HG03097 (cell line): Measurements from ENCODE around the gene ZNF331.

Experiments used
- ATAC-seq: cut with Tn5 transposase; IDR thresholded peaks from one replicate; pipeline ENCODE4 v1.9.1; 2021; ENCODE audit not compliant: unreplicated experiment, low FRiP score

ZNF331 gene

DNA sequence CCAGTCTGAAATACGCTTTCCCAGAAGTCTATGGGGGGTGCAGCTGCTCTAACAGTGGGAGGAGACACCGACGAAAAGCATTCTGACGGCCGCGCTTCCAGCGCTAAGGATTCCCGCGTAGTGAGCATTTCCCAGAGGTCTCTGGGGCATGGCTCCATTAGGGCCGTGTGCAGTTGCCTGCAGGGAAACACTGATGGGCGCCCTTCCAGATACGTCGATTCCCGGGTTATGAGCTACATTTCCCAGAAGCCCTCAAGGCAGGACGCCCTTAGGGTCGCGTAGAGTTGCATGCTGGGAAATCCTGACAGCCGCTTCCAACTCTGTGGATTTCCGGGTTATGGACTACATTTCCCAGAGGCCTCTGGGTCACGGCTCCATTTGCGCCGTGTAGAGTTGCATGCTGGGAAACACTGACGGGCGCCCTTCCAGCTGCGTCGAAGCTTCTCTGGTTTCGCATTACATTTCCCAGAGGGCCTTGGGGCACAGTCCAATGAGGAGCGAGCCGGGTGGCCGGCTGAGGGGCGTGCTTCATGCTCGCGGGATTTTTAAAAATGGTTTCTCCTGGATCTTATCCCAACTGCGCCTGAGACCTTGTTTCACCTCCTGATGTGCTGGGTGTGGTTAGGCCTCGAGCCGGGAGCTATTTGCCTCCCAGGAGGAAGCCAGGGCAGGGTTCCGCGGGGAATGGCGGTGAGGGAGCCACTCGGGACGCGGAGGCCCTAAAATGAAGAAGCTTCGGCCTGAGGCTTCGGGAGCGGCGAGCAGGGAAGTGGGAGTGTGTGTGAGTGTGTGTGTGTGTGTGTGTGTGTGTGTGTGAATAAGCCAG, 17.2 kb upstream of the ZNF331 start:
- ATAC-seq: peak; percentile 99

DNA sequence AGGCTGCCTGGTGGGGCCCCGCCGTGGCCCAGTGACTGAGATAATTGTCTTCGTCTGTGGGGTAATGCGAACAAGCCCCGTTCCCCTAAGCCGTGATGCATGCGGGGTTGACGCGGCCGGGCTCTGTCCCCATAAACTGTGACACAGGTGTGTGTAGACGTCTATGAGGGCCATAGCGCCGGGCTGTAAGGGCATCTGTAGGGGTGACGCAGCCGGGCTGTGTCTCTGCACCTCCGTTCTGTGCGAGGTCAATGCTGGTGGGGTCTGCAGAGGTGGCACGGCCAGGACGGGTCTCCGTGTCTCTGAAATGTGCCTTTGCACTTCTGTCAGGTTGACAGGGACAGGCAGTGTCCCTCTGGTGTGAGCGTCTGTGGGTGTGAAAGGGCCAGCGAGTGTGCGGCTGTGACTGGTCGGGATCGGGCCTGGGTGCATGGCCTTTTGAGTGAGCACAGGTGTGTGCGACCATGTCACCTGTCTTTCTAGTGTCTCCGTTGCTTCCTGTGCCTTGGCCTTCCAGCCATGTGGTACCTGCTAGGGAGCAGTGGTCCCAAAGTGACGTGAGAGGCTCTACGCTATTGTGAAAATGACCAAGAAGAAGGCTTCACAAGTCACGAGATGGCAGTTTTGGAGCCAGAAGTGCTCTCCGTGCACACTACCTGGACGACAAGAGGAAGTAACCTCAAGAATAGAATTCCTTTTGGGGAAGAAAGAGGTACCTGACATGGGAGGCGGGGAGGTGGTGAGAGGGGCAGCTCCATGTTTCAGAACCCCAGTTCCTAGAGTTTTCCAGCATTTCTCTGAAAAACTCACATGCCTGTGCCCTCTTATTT, 16.4 kb upstream of the ZNF331 start:
- ATAC-seq: no peak

DNA sequence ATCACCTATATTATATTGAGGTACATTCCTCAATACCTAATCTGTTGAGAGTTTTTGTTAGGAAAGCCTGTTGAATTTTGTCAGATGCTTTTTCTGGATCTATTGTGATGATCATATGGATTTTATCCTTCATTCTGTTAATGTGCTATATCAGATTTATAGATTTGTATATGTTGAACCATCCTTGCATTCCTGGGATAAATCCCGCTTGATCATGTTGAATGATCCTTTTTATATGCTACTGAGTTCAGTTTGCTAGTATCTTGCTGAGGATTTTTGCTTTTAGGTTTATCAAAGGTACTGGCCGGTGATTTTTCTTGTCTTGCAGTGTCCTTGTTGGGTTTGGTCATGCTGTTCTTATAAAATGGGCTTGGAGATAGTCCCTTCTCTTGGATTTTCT, 12.0 kb upstream of the ZNF331 start:
- no peak for ATAC-seq

DNA sequence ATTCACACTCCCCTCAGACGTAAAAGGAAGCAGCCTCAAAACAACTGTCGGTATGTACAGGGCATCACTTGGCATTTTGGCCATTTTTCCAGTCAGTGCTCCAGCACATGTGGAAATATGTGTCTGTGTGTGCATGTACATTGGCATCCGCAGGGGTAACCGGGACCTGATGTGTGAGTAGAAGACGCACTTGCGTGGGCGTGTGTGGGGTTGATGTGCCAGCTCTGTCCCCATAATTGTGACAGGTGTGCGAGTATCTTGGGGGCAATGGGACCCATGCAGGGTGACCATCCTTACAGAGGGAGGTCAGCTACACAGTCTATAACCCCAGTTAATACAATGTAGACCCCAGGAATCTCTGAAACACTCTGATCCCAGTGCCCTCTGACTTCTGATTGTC, 7.3 kb upstream of the ZNF331 start:
- ATAC-seq: no peak

DNA sequence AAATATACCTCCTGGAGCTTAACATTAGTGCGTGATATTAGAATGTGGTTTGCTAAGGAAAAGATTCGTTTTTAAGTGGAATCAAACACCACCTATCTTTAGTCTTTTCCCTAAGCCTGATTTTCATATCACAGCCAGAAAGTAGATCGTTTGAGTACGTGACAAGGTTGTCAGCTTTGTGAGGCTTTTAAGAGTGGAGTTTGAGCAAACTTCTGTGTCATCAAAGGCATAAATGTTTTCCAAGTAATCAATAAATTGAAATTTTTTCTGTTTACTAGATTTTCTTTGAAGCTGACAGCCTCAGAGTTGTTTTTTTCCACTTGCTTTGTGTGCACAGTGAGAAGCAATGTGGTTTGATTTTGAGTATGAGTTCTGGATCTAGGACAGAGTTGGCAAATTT, 6.5 kb upstream of the ZNF331 start:
- no peak for ATAC-seq

DNA sequence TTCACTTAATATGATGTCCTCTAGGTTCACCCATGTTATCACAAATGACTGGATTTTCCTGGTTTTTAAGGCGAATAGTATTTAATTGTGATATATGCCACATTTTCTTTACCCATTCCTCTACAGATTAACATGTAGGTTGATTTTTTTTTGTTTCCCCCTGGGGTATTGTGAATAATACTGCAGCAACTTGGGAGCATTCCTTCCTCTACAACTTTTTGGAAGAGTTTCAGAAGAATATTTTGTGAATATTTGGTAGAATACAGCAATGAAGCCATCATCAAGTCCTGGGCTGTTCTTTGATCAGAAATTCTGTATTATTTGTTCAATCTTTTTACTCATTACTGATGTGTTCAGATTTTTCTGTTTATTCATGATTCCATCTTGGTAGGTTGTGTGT, 5.6 kb upstream of the ZNF331 start:
- no peak for ATAC-seq

DNA sequence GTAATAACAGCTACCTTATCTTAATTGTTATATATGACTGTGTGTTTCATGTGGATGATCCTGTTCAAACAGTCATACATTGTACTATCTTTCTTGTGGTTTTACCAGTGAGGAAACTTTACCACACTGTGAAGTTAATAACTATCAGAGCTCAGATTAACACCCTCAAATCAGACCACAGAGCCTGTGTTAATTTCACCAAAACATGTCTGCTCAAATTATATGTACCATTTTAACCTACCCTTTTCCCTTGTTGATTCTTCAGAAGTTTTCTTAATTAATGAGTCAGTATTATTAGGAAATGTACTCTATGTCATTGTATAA, 1.8 kb upstream of the ZNF331 start:
- no peak for ATAC-seq

DNA sequence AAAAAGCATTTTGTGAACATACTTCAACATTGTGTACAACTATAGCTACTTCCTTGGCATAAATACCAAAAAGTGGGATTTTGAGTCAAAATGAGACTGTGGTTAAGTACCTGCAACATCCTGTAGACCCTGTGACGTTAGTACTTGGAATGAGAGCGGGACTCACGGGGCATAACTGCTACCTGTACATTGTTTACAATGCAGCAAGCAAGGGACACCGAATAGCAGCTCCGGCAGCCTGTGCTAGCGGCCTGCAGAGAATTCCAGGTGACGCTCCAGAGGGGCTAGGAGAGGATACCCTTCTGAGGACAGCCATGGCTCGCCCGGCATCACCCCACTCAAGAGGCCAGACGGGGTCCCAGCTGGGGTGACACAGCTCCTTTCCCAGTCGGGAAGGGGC, 824 bp upstream of the ZNF331 start:
- no peak for ATAC-seq

DNA sequence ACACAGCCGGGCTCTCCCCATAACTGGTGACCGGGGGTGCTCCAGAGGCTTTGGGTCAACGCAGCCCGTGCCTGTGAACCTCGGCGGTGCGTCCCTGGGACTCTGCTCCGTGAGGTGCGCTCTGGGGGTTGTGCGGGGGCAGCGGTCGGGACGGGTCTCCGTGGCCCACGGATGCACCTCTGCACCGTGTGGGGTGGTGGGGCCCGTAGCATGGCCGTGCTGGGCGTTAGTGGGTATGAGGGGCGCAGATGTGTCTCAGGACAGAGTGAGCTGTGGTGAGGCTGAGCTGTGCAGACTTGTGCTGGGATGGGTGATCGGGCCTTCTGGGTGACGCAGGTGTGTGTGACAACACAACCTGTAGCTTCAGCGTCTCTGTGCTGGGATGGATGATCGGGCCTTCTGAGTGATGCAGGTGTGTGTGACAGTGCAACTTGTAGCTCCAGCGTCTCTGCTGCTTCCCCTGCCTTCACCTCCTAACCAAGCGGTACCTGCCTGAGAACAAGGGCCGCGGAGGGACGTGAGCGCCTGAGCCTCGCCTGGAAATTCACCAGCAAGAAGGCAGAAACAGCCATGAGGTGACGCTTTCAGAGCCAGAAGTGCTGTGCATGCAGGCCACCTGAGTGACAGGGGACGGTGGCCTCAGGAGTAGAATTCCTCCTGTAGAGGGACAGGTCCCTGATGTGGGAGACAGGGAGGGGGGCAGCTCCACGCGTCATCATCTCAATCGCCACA, 599 bp downstream of the ZNF331 start:
- peak; percentile 23 for ATAC-seq

DNA sequence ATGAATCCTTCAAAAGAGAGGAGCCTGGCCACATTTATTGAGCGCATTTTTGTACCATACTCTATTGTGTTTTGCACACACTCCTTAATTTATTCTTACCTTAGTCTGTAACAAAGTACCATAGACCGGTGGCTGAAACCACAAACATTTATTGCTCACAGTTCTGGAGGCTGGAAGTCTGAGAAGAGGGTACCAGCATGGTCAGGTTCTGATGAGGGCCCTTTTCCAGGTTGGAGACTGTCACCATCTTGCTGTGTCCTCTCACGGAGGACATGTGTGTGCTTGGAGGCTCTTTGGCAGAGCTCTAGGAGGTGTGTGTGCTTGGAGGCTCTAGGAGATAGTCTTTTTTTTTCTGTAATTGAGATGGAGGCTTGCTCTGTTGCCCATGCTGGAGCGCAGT, 2.1 kb downstream of the ZNF331 start:
- no peak for ATAC-seq

DNA sequence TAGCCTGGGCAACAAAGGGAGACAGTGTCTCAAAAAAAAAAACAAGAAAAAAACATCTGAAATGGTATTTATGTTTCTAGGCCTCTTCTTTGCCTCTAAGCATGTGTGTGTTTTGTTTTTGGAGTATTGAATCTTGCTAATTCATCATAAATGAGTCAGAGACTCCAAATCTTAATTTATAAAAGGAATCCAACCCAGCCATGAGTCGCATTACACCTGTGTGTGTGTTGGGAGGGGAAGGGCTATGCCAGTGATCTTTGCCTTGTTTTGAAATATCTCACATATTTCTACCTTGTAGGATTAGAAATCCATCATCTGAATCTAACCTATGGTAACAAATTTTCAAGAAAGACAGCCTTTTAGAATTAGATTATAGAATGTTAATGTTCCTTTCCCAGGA, 4.0 kb downstream of the ZNF331 start:
- ATAC-seq: no peak

DNA sequence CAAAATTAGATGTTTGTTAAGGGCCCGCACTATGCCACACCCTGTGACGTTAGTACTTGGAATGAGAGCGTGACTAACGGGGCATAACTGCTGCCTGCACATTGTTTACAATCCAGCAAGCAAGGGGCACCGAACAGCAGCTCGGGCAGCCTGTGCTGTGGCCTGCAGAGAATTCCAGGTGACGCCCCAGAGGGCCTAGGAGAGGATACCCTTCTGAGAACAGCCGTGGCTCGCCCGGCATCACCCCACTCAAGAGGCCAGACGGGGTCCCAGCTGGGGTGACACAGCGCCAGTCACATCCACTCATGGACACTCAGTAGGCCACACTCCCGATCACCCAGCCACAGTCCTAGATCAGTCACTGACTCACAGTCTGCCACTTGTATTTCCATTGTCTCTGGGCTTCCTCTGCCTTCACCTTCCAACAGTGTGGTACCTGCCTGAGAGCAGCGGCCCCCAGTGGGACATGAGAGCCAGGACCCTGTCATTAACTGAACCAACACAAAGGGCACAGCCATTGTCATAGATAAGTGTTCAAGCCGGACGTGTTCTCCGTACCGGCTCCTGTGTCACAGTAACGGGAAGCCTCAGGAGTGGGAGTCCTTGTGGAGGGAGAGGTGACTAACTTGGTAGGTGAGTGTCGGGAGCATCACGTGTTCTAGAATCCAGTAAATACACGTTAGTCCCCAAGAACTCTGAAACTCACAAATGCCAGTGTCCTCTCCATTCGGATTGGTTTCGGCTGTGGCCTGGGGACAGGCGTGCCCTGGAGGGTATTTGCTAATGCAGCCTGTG, 7.5 kb downstream of the ZNF331 start:
- no peak for ATAC-seq

DNA sequence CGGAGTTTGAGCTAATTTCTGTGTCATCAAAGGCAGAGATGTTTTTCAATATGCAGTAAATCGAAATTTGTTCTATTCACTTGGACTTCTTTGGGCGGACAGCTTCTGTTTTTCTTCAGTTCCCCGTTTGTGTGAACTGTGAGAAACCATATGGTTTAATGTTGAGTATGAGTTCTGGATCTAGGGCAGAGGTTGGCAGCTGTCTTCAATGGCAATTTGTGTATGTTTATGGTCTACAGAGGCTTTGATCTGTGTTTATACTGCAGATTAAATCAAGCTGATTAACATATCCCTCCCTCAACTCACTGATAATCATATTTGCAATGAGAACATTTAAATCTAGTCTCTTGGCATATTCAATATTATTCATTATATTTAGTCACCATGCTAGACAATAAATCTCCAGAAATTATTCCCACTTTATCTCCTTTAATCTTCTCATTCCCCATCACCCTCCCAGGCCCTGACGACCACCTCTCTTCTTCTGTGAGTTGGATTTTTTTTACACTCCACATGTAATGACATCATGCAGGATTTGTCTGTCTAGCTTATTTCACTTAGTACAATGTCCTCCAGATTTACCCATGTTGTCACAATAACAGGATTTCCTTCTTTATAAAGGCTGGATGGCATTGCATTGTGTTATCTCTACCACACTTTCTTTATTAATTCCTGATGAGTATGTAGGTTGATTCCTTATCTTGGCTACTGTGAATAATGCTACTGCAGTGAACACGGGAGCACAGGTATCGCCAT, 9.0 kb downstream of the ZNF331 start:
- no peak for ATAC-seq

DNA sequence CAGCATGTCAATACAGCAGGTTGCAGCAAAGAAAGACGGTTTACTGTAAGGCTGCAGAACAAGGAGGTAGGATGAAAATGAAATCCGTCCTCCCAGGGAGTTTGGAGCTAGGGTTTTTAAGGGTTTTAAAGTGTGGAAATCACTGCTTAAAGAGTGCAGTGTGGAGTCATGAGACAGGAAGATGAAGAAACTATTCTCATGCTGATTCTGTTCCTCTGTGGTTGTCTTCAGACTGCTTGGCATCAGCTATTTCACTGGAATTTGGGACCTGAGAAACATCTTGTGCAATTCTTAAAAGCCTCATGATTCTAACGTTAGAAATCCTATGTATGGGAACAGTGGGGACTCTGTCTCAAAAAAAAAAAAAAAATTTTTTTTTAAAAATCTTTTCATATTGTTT, 11.4 kb downstream of the ZNF331 start:
- ATAC-seq: no peak

DNA sequence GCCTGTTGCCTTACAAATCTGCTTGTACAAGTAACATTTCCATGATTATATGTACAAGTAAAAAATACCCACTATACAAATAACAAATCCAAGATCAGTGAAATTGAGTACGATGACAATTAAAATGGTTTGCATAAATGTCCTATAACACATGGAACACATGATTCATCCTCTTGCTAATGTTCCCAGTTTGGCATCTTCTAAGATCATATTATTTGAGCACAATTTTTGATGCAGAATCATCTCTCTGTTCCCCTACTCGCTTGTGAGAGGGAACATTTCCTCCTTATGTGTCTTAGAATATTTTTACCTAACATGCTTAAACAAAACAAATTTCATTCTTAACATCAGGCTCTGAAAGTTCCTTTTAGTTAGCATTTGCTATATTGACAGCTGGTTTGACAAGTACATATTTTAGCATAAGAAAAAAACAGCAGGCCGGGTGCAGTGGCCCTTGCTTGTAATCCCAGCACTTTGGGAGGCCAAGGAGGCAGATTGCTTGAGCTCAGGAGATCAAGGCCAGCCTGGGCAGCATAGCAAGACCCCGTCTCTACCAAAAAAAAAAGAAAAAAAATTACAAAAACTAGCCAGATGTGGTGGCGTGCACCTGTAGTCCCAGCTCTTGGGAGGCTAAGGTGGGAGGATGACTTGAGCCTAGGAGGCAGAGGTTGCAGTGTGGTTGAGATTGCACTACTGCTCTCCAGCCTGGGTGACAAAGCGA, 14.2 kb downstream of the ZNF331 start:
- ATAC-seq: no peak

DNA sequence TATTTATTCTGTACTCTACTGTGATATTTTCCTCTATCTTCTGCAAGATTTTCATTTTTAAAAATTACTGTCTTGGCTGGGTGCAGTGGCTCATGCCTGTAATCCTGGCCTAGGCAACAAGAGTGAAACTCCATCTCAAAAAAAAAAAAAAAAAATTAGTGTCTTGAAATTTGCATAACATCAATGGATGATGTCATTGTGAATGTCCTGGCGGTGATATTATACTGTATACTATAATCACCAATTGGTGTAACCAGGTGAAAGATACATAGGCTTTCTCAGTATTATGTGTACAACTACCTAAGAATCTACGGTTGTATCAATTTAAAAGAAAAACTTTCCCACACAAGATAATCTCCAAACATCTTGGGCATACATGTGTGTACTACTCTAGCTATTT, 15.2 kb downstream of the ZNF331 start:
- no peak for ATAC-seq

DNA sequence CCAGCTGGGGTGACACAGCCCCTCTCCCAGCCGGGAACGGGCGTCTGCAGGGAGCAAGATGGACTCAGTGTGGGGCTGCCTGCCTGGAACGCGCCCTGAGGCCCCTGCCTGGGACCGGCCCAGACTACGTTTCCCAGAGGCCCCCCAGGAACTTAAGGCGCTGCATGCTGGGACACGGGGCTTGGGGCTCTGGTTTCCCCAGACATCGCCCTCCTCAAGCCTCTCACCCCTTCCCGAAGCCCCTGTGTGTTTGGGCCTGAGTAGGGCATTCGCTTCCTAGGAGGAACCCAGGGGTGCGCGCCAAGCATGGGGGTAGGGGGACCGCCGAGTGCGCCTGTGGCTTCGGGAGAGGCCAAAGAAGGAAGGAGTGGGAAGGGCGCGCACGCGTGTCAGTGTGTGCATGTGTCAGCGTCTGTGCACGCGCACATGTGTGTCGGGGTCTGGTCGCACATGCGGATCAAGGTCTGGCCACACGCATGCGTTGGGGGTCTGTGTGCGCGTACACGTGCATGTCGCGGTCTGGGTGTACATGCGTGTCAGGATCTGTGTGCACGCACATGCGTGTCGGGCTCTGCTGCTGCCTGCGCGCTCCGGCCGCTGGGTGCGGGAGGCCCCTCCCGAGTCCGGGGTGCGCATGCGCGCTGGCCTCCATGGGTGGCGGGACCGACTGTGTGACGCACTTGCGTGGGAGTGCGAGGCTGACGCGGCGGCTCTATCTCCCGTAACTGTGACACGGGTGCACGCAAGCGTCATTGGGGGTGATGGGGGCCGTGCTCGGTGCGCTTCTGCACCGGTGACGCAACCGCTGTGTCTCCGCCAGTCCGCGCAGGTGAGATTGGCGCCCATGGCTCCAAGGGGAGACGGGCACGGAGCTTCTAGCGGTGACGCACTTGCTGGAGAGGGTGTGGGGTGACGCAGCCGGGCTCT, 16.2 kb downstream of the ZNF331 start:
- peak; percentile 68 for ATAC-seq

DNA sequence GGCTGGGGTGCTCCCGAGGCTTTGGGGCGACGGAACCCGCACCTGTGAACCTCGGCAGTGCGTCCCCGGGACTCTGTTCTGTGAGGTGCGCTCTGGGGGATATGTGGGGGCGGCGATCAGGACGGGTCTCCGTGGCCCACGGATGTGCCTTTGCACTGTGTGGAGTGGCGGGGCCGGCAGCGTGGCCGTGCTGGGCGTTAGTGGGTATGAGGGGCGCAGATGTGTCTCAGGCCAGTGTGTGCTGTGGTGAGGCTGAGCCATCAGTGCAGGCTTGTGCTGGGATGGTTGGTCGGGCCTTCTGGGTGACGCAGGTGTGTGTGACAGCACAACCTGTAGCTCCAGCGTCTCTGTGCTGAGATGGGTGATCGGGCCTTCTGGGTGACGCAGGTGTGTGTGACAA, 16.9 kb downstream of the ZNF331 start:
- ATAC-seq: no peak
